Measurements from ENCODE around the gene SETDB2.

Gene SETDB2

GRCh38 chr13:49524740-49525501, 80.8 kb downstream of the SETDB2 start:
- H4K20me1 ChIP-seq (ENCODE audit: control insufficient read depth, insufficient read depth, low read depth, low read length): no peaks in the 10 kb centered on the region
- no peaks in the 10 kb centered on the region for H3K27me3 ChIP-seq (ENCODE audit: control insufficient read depth, low read length)
- H3K36me3 ChIP-seq (ENCODE audit: control insufficient read depth, low read length): peaks cover 53% of the 10 kb centered on the region
- peaks cover 21% of the 10 kb centered on the region for H3F3A ChIP-seq (ENCODE audit: control insufficient read depth, insufficient read depth)
- no peaks in the 10 kb centered on the region for H3K9me2 ChIP-seq (replicated peaks; ENCODE audit: control insufficient read depth, low read length)
- H3K4me1 ChIP-seq (ENCODE audit: control insufficient read depth, low read length): peaks cover 30% of the 10 kb centered on the region
- H3K4me2 ChIP-seq (ENCODE audit: low read length): no peak overlapping the region
- TF ChIP-seq CTCF (IDR thresholded peaks at IDR 0.05; ENCODE audit: low read depth, low read length, poor library complexity, severe bottlenecking) (no peak), EZH2phosphoT487 (IDR thresholded peaks at IDR 0.05; ENCODE audit: borderline replicate concordance, low read length) (no peak)
- no peaks in the 10 kb centered on the region for H3K79me2 ChIP-seq (ENCODE audit: control insufficient read depth, low read length)
- H3K4me3 ChIP-seq (ENCODE audit: low read length): no peak overlapping the region
- H3K9me3 ChIP-seq (ENCODE audit: control insufficient read depth, insufficient read depth, low read length): no peaks in the 10 kb centered on the region
- H3K27ac ChIP-seq (ENCODE audit: low read depth, low read length): no peak overlapping the region

- no peaks in the 10 kb centered on the region for H4K20me1 ChIP-seq (ENCODE audit: control insufficient read depth, insufficient read depth, low read depth, low read length)
- peaks cover 3% of the 10 kb centered on the region; the same call in 1 of the 2 replicates for H3K79me2 ChIP-seq (ENCODE audit: control insufficient read depth, low read length)
- peaks cover 62% of the 10 kb centered on the region for H3K36me3 ChIP-seq (ENCODE audit: control insufficient read depth, low read length)
- H3K9me3 ChIP-seq (ENCODE audit: control insufficient read depth, insufficient read depth, low read length): no peaks in the 10 kb centered on the region
- peaks cover 48% of the 10 kb centered on the region for H3K4me1 ChIP-seq (ENCODE audit: control insufficient read depth, low read length)
- H3K4me2 ChIP-seq (ENCODE audit: low read length): no peak overlapping the region
- H3K27me3 ChIP-seq (ENCODE audit: control insufficient read depth, low read length): no peaks in the 10 kb centered on the region
- H3K4me3 ChIP-seq (ENCODE audit: low read length): no peak overlapping the region
- H3K9me2 ChIP-seq (replicated peaks; ENCODE audit: control insufficient read depth, low read length): no peaks in the 10 kb centered on the region
- peaks cover 12% of the 10 kb centered on the region for H3F3A ChIP-seq (ENCODE audit: control insufficient read depth, insufficient read depth)
- no peak overlapping the region for H3K27ac ChIP-seq (ENCODE audit: low read depth, low read length)
- TF ChIP-seq EZH2phosphoT487 (IDR thresholded peaks at IDR 0.05; ENCODE audit: borderline replicate concordance, low read length) (no peak), CTCF (IDR thresholded peaks at IDR 0.05; ENCODE audit: low read depth, low read length, poor library complexity, severe bottlenecking) (no peak)
Observed at GRCh38 chr13:49527123-49527522, 83.0 kb downstream of the SETDB2 start.

GRCh38 chr13:49528161-49528560, 84.1 kb downstream of the SETDB2 start:
- no peaks in the 10 kb centered on the region for H3K27me3 ChIP-seq (ENCODE audit: control insufficient read depth, low read length)
- no peak overlapping the region for H3K4me2 ChIP-seq (ENCODE audit: low read length)

More at GRCh38 chr13:49528161-49528560, 84.1 kb downstream of the SETDB2 start:
- Histone ChIP-seq H3K36me3 (ENCODE audit: control insufficient read depth, low read length) (peaks cover 67% of the 10 kb centered on the region), H4K20me1 (ENCODE audit: control insufficient read depth, insufficient read depth, low read depth, low read length) (no peaks in the 10 kb centered on the region), H3F3A (ENCODE audit: control insufficient read depth, insufficient read depth) (peaks cover 12% of the 10 kb centered on the region), H3K4me3 (ENCODE audit: low read length) (no peak overlapping the region), H3K9me2 (replicated peaks; ENCODE audit: control insufficient read depth, low read length) (no peaks in the 10 kb centered on the region), H3K79me2 (ENCODE audit: control insufficient read depth, low read length) (peaks cover 3% of the 10 kb centered on the region; the same call in 1 of the 2 replicates), H3K27ac (ENCODE audit: low read depth, low read length) (no peak overlapping the region), H3K9me3 (ENCODE audit: control insufficient read depth, insufficient read depth, low read length) (no peaks in the 10 kb centered on the region), H3K4me1 (ENCODE audit: control insufficient read depth, low read length) (peaks cover 55% of the 10 kb centered on the region)
- TF ChIP-seq CTCF (IDR thresholded peaks at IDR 0.05; ENCODE audit: low read depth, low read length, poor library complexity, severe bottlenecking) (no peak), EZH2phosphoT487 (IDR thresholded peaks at IDR 0.05; ENCODE audit: borderline replicate concordance, low read length) (no peak)

Measured in DOHH2 (cell line).